ENCODE data around the gene CRY1.

The CRY1 gene

DNA sequence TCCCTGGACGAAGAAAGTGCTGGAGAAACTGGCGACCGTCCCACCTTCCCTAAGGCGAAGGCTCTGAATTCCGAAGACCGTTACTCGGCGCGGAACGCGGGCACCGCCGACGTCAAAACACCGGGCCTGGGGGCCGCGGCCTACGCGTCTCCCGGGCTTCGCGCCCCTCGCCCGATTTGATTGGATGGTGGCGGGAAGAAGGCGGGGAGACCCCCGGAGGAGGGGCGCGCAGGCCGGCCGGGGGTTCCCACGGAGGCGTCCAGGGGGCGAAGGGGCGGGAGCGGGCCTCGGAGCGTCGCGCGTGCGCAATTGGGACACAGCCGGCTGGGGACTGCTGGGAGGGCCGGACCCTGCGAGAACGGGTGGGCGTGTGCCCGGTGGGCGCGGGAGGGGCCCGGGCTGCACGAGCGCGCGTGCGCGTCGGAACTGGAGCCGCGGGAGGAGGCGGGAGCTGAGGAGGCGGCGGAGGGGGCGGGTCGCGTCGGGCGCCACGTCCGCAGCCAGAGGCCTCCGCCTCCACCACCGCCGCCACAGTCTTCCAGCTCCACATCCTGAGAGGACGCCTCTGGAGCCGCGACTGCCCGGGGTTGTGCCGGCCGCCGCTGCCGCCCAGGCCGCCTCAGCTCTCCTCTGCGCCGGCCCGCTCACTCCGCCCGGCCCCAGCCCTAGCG lies 137.8 kb downstream of the CRY1 start, which contains the start of gene TMEM263:
Gene TMEM263 (plus strand): TSS at position 531 of the 671 bp plus-strand sequence. CDS start 11,210 bp downstream, outside the sequence.
- TF ChIP-seq CTCF (IDR thresholded peaks at IDR 0.05; ENCODE audit: low read depth, low read length, missing control alignments): no peak
- H3K4me3 ChIP-seq (ENCODE audit: low read depth, low read length): peak within 1 kb of the TSS; percentile 96
- peak; percentile 77 for DNase-seq (ENCODE audit: low read depth)

GRCh38 chr12:106954462-106955376 lies 138.6 kb downstream of the CRY1 start:
- H3K4me3 ChIP-seq (ENCODE audit: low read depth, low read length): peak overlapping the region; percentile 96
- DNase-seq (ENCODE audit: low read depth): no peak
- TF ChIP-seq CTCF (IDR thresholded peaks at IDR 0.05; ENCODE audit: low read depth, low read length, missing control alignments): no peak

- no peak overlapping the region for H3K4me3 ChIP-seq (ENCODE audit: low read depth, low read length)
- no peak for TF ChIP-seq CTCF (IDR thresholded peaks at IDR 0.05; ENCODE audit: low read depth, low read length, missing control alignments)
- DNase-seq (ENCODE audit: low read depth): no peak
These were observed 139.7 kb downstream of the CRY1 start for GRCh38 chr12:106953352-106954250.

DNA sequence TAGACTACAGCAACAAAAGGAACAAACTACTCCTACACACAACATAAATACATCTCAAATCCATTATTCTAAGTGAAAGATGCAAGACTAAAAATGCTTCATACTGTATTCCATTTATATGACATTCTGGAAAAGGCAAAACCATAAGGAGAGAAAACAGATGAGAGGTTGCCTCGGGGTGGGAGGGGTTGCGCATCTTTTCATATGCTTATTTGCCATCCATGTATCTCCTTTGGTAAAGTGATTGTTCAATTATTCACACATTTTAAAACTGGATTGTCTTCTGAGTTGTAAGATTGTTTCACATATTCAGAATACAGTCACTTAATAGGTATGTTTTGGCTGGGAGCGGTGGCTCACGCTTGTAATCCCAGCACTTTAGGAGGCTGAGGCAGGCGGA lies 142.8 kb downstream of the CRY1 start:
- no peak for TF ChIP-seq CTCF (IDR thresholded peaks at IDR 0.05; ENCODE audit: low read depth, low read length, missing control alignments)
- no peak for DNase-seq (ENCODE audit: low read depth)
- H3K4me3 ChIP-seq (ENCODE audit: low read depth, low read length): no peak overlapping the region

DNA sequence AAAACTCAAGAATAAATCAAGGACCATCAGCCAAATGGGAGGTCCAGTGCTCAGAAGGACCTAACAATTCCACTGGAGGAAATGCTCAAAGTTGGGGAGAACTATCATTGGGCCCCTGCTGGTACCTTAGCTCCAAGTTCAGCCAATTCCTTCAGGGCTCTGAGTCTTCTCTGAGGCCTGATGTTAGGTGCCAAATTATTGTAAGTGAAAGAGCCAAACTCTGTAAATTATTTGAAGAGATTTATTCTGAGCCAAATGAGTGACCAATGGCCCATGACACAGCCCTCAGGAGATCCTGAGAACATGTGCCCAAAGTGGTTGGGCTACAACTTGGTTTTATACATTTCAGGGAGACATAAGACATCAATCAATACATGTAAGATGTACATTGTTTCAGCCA lies 145.9 kb downstream of the CRY1 start:
- H3K4me3 ChIP-seq (ENCODE audit: low read depth, low read length): no peak overlapping the region
- DNase-seq (ENCODE audit: low read depth): no peak
- no peak for TF ChIP-seq CTCF (IDR thresholded peaks at IDR 0.05; ENCODE audit: low read depth, low read length, missing control alignments)

DNA sequence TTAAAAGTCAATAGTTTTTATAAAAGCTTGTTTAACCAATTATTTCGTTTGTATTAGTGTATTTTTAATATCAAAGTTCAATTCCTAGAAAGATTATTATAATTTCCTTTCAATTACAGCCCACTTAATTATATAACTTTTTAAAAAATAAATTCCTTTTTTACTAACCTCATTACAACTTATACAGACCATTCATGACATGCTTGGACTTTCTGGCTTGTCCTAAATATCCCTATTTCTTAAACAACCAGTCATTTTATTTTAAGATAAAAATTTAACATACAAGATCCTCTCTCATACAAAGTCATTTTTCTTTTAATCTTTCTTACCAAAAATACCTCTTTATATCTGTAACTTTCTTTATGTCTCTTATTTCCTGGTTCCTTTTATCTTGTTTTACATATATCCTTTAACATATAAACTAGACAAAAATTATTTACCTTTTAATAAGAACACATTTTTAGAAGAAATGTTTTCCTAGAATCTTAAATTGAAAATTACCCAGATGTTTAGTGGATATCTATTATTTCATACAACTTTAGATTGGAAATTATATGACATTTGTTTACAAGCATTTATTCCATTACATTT lies 148.0 kb downstream of the CRY1 start:
- no peak for DNase-seq (ENCODE audit: low read depth)
- no peak for TF ChIP-seq CTCF (IDR thresholded peaks at IDR 0.05; ENCODE audit: low read depth, low read length, missing control alignments)
- H3K4me3 ChIP-seq (ENCODE audit: low read depth, low read length): no peak overlapping the region

Data from GM12864 (cell line).